G401 (cell line): ENCODE results near the gene FHAD1. TPM values are rescaled to one million over a fixed set of nuclear protein-coding genes. Genes with fewer than 3 reads are reported as not detected.

ENCODE experiments used
- total RNA-seq: library from RNA; depleted of rRNA; stranded (reverse); fragments of >200 nt; shearing (Covaris generic); gene quantifications from 2 replicates; pipeline ENCODE4 v1.2.3, GENCODE V29; 2014; rRNA removed

The FHAD1 gene
- total RNA-seq, 1 experiment from 2014 or later = 24.0 TPM

Other genes starting within 250 kb of the FHAD1 start
- 25.0 and 25.2 TPM in 2 replicates for gene TMEM51, start 93.5 kb upstream of the FHAD1 start, total RNA-seq
- gene EFHD2, start 162.7 kb downstream of the FHAD1 start, total RNA-seq = 52.5 and 60.2 TPM in 2 replicates
- gene CTRC, start 191.2 kb downstream of the FHAD1 start, total RNA-seq = not detected in 2 replicates
- not detected in 2 replicates for gene CELA2A, start 209.5 kb downstream of the FHAD1 start, total RNA-seq
- not detected in 2 replicates for gene CELA2B, start 228.9 kb downstream of the FHAD1 start, total RNA-seq